Activated naive CD8-positive, alpha-beta T cell treated with anti-CD3 and anti-CD28 coated beads for 36 hours (primary cell): ENCODE data around the gene THAP12. TPM values are rescaled to one million over a fixed set of nuclear protein-coding genes. Genes with fewer than 3 reads are reported as not detected.
"Not testable (repeated sequence)": the region's sequence is repeated elsewhere in the genome, so short reads cannot be mapped to it uniquely, and the experiment has no call there.

Experiments used
- DNase-seq: peaks from one replicate; pipeline ENCODE4 v3.0.0; 2021
- H3K27ac Mint-ChIP-seq: one replicate; pipeline ENCODE4 v1.8.0; 2022; ENCODE audit warnings: mild to moderate bottlenecking, moderate library complexity, mixed read lengths
- H3K27me3 Mint-ChIP-seq: one replicate; pipeline ENCODE4 v1.8.0; 2022; ENCODE audit warnings: mild to moderate bottlenecking, mixed read lengths
- H3K36me3 Mint-ChIP-seq: one replicate; pipeline ENCODE4 v1.8.0; 2021; ENCODE audit warnings: mild to moderate bottlenecking, mixed read lengths
- H3K4me1 Mint-ChIP-seq: one replicate; pipeline ENCODE4 v1.8.0; 2021; ENCODE audit warnings: mixed read lengths
- H3K4me3 Mint-ChIP-seq: one replicate; pipeline ENCODE4 v1.8.0; 2022; ENCODE audit warnings: mild to moderate bottlenecking, moderate library complexity, mixed read lengths
- H3K9me3 Mint-ChIP-seq: one replicate; pipeline ENCODE4 v1.8.0; 2022; ENCODE audit warnings: mixed read lengths
- total RNA-seq, 2 experiments: library from RNA; stranded (reverse); gene quantifications; one replicate each; pipeline ENCODE4 v1.2.3, GENCODE V29; 2021

THAP12 gene, protein sequence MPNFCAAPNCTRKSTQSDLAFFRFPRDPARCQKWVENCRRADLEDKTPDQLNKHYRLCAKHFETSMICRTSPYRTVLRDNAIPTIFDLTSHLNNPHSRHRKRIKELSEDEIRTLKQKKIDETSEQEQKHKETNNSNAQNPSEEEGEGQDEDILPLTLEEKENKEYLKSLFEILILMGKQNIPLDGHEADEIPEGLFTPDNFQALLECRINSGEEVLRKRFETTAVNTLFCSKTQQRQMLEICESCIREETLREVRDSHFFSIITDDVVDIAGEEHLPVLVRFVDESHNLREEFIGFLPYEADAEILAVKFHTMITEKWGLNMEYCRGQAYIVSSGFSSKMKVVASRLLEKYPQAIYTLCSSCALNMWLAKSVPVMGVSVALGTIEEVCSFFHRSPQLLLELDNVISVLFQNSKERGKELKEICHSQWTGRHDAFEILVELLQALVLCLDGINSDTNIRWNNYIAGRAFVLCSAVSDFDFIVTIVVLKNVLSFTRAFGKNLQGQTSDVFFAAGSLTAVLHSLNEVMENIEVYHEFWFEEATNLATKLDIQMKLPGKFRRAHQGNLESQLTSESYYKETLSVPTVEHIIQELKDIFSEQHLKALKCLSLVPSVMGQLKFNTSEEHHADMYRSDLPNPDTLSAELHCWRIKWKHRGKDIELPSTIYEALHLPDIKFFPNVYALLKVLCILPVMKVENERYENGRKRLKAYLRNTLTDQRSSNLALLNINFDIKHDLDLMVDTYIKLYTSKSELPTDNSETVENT
- total RNA-seq = 10 to 100 TPM; 68.3 to 74.7 TPM

- H3K27ac Mint-ChIP-seq = peak within 1 kb of the TSS; percentile 87
These were observed at the start of gene THAP12, which contains the start of gene GVQW3 for GRCh38 chr11:76380977-76381719. Gene THAP12, minus strand, starts transcription at chr11:76381132. Its CDS starts 296 bp downstream, at chr11:76380836. Gene GVQW3, plus strand, starts transcription at chr11:76381323. Its CDS starts 506 bp downstream, at chr11:76381829.

GRCh38 chr11:76426660-76427059, 45.7 kb upstream of the THAP12 start:
- H3K27me3 Mint-ChIP-seq = peaks cover 7% of the 10 kb centered on the region
- peaks cover 11% of the 10 kb centered on the region for H3K4me1 Mint-ChIP-seq

More at GRCh38 chr11:76380977-76381719, at the start of gene THAP12, which contains the start of gene GVQW3:
- peak; percentile 97 for DNase-seq
- H3K36me3 Mint-ChIP-seq = peaks cover 12% of the 10 kb centered on the region
- no peaks in the 10 kb centered on the region for H3K9me3 Mint-ChIP-seq
- peak within 1 kb of the TSS; percentile 91 for H3K4me3 Mint-ChIP-seq
- no peaks in the 10 kb centered on the region for H3K27me3 Mint-ChIP-seq
- peaks cover 52% of the 10 kb centered on the region for H3K4me1 Mint-ChIP-seq

GRCh38 chr11:76424891-76425290, 44.0 kb upstream of the THAP12 start:
- no peaks in the 10 kb centered on the region for H3K9me3 Mint-ChIP-seq
- peaks cover 7% of the 10 kb centered on the region for H3K27me3 Mint-ChIP-seq
- no peaks in the 10 kb centered on the region for H3K36me3 Mint-ChIP-seq
- DNase-seq = no peak
- H3K4me3 Mint-ChIP-seq = no peak overlapping the region
- H3K4me1 Mint-ChIP-seq = peaks cover 11% of the 10 kb centered on the region
- H3K27ac Mint-ChIP-seq = no peak overlapping the region

More at GRCh38 chr11:76426660-76427059, 45.7 kb upstream of the THAP12 start:
- H3K9me3 Mint-ChIP-seq = no peaks in the 10 kb centered on the region
- DNase-seq = no peak
- H3K27ac Mint-ChIP-seq = no peak overlapping the region
- H3K4me3 Mint-ChIP-seq = no peak overlapping the region
- H3K36me3 Mint-ChIP-seq = no peaks in the 10 kb centered on the region

DNA sequence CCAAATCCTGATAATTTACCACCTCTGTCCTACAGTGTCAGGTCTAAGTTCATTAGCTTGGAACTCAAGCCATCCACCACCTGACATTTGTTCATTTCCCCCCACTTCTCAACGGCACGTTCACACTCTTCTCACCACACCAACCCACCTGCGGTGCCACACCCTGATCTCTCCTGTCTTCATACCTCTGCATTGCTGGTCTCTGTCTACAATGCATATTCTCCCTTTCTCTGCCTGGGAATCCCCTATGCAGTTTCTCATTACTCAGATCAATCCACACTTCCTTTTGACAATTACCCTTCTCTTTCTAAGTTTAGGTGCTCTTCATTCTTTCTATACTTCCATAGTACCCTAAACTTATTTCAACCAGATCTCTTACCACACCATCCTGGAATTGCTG, 43.4 kb upstream of the THAP12 start:
- Mint-ChIP-seq H3K36me3 (no peaks in the 10 kb centered on the region), H3K27ac (no peak overlapping the region), H3K4me1 (peaks cover 11% of the 10 kb centered on the region), H3K27me3 (peaks cover 11% of the 10 kb centered on the region), H3K4me3 (peak overlapping the region; percentile 13), H3K9me3 (no peaks in the 10 kb centered on the region)
- no peak for DNase-seq

GRCh38 chr11:76419896-76420295, 39.0 kb upstream of the THAP12 start:
- DNase-seq = no peak
- H3K4me3 Mint-ChIP-seq = no peak overlapping the region

DNA sequence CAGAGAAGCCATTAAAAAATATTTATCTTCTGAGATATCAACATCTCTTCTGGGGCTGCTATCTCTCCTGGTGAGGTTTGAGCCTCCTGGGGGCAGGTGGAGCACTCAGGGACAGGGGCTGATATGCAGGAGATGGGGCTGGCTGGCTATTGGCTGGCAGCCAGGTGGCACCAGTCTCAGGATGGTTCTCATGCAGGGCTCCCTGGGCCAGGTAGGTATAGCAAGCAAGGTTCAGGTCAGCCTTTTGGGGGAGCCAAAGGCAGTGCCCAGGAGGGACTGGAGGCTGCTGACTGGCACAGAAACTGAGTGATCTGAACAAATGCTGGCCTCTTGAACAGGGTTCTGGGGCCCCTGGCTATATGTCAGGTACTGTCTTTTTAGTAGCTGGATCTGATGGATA, 34.1 kb upstream of the THAP12 start:
- Mint-ChIP-seq H3K27ac (no peak overlapping the region), H3K36me3 (peaks cover 2% of the 10 kb centered on the region), H3K27me3 (peaks cover 17% of the 10 kb centered on the region), H3K9me3 (no peaks in the 10 kb centered on the region), H3K4me1 (no peaks in the 10 kb centered on the region), H3K4me3 (no peak overlapping the region)
- no peak for DNase-seq

More at GRCh38 chr11:76419896-76420295, 39.0 kb upstream of the THAP12 start:
- Mint-ChIP-seq H3K27me3 (peaks cover 17% of the 10 kb centered on the region), H3K36me3 (peaks cover 2% of the 10 kb centered on the region), H3K27ac (no peak overlapping the region), H3K4me1 (peaks cover 10% of the 10 kb centered on the region), H3K9me3 (no peaks in the 10 kb centered on the region)

DNA sequence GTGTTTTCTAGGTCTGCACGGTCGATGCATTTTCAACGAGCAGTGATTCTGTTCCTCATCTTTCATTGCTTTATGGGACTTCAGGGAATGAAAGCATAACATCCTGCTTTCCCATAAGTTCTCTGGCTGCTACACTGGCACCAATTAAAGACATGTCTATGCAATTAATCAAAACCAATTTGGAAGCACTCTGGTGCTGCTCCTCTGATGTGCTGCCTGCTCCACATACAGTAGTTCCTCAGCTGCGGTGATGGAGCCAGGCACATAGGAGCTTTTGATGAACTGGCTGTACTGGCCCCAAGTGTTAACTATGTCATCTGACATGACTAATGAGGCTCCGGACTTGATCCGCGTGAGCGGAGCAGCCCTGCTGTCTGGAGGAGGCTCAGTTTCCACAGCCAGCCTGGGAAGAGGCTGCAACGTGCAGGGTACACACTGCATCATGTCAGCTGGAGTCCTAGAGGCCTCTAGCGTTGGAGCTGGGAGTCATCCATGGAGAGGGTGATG, 30.0 kb upstream of the THAP12 start:
- H3K27ac Mint-ChIP-seq = no peak overlapping the region
- no peaks in the 10 kb centered on the region for H3K9me3 Mint-ChIP-seq
- no peaks in the 10 kb centered on the region for H3K27me3 Mint-ChIP-seq
- H3K4me1 Mint-ChIP-seq = no peaks in the 10 kb centered on the region
- no peak overlapping the region for H3K4me3 Mint-ChIP-seq
- no peaks in the 10 kb centered on the region for H3K36me3 Mint-ChIP-seq
- DNase-seq = no peak

- Mint-ChIP-seq H3K36me3 (no peaks in the 10 kb centered on the region), H3K27me3 (no peaks in the 10 kb centered on the region), H3K4me3 (no peak overlapping the region), H3K4me1 (no peaks in the 10 kb centered on the region), H3K9me3 (no peaks in the 10 kb centered on the region), H3K27ac (no peak overlapping the region)
- DNase-seq = no peak
These were observed 27.4 kb upstream of the THAP12 start for GRCh38 chr11:76408171-76408965.

- no peaks in the 10 kb centered on the region for H3K4me1 Mint-ChIP-seq
- H3K36me3 Mint-ChIP-seq = no peaks in the 10 kb centered on the region
- no peak overlapping the region for H3K27ac Mint-ChIP-seq
- H3K27me3 Mint-ChIP-seq = no peaks in the 10 kb centered on the region
- H3K4me3 Mint-ChIP-seq = no peak overlapping the region
- DNase-seq = no peak
- H3K9me3 Mint-ChIP-seq = no peaks in the 10 kb centered on the region
These were observed 25.4 kb upstream of the THAP12 start for GRCh38 chr11:76406359-76406758.

DNA sequence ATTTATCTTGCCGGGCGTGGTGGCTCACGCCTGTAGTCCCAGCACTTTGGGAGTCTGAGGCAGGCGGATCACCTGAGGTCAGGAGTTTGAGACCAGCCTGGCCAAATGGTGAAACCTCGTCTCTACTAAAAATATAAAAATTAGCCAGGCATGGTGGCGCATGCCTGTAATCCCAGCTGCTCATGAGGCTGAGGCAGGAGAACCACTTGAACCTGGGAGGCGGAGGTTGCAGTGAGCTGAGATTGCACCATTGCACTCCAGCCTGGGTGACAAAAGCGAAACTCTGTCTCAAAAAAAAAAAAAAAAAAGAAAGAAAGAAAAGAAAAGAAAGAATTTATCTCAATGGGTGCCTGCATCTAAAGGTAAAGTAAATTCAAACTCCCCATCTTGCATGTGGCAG, 20.6 kb upstream of the THAP12 start:
- not testable (repeated sequence) for DNase-seq, H3K9me3 Mint-ChIP-seq, H3K27me3 Mint-ChIP-seq, H3K27ac Mint-ChIP-seq, H3K4me3 Mint-ChIP-seq, H3K4me1 Mint-ChIP-seq, H3K36me3 Mint-ChIP-seq

DNA sequence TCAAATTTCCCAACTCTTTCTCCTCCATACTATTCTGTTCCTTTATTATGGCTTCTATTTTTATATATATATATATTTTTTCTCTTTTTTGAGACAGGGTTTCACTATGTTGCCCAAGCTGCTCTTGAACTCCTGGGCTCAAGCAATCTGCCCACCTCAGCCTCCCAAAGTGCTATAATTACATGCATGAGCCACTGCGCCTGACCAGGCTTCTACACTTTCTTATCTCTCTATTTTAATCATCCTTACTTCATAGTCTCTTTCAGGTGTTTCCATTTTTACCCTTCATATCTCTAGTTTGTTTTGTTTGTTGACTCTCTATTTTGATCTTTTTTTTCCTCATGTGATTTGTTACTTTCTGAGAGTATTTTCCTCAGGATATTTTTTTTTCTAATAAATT, 20.0 kb upstream of the THAP12 start:
- no peak overlapping the region for H3K27ac Mint-ChIP-seq
- H3K9me3 Mint-ChIP-seq = no peaks in the 10 kb centered on the region
- DNase-seq = no peak
- H3K4me1 Mint-ChIP-seq = no peaks in the 10 kb centered on the region
- no peaks in the 10 kb centered on the region for H3K36me3 Mint-ChIP-seq
- no peak overlapping the region for H3K4me3 Mint-ChIP-seq
- H3K27me3 Mint-ChIP-seq = no peaks in the 10 kb centered on the region

DNA sequence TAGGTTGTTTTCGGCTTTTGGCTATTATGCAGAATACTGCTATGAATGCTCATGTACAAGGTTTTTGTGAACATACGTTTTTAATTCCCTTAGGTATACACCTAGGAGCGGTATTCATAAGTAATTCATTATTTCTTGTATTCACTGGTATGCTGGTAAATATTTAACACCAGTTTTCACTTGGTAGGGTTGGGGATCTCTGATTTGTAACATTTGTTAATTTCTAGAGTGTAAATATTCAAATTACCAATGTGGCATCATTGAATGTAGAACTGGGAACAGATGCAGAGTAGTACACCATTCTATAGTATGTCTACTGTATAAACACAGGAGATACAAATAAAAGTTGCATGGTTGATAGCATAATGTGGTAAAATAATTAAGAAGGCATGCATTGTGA, 16.5 kb upstream of the THAP12 start:
- Mint-ChIP-seq H3K36me3 (no peaks in the 10 kb centered on the region), H3K27ac (no peak overlapping the region), H3K4me1 (no peaks in the 10 kb centered on the region), H3K9me3 (no peaks in the 10 kb centered on the region), H3K4me3 (no peak overlapping the region), H3K27me3 (no peaks in the 10 kb centered on the region)
- DNase-seq = no peak

DNA sequence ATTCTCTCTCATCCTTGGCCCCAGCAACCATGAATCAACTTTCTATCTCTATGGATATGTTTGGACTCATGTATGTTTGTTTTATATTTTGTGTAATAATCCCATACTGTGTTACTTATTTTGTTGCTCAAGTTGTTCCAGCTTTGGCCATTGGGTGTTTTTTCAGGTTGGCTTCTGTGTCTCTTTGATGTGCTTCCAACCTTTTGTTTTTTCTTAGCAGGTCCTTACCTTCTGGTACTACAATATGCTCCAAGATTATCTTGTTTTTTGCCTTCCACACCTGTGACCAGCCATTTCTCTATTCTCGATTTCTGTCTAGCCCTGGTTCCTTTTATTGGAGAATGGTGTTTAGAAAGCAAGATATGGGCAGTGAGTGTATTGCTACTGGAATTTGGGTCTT, 14.4 kb upstream of the THAP12 start:
- no peaks in the 10 kb centered on the region for H3K4me1 Mint-ChIP-seq
- H3K4me3 Mint-ChIP-seq = no peak overlapping the region
- no peaks in the 10 kb centered on the region for H3K27me3 Mint-ChIP-seq
- no peak for DNase-seq
- no peak overlapping the region for H3K27ac Mint-ChIP-seq
- H3K36me3 Mint-ChIP-seq = no peaks in the 10 kb centered on the region
- H3K9me3 Mint-ChIP-seq = no peaks in the 10 kb centered on the region

DNA sequence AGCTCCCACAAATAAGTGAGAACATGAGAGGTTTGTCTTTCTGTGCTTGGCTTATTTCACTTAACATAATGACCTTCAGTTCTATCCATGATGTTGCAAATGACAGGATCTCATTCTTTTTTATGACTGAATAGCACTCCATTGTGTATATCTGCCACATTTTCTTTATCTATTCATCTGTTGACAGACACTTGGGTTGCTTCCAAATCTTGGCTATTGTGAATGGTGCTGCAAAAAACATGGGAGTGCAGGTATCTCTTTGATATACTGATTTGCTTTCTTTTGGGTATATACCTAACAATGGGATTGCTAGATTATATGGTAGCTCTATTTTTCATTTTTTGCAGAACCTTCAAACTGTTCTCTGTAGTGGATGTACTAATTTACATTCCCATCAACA, 13.5 kb upstream of the THAP12 start:
- H3K36me3 Mint-ChIP-seq = no peaks in the 10 kb centered on the region

More for the DNA sequence above, 13.5 kb upstream of the THAP12 start:
- no peak overlapping the region for H3K4me3 Mint-ChIP-seq
- DNase-seq = no peak
- no peaks in the 10 kb centered on the region for H3K9me3 Mint-ChIP-seq
- H3K27ac Mint-ChIP-seq = no peak overlapping the region
- no peaks in the 10 kb centered on the region for H3K27me3 Mint-ChIP-seq
- no peaks in the 10 kb centered on the region for H3K4me1 Mint-ChIP-seq
